ENCODE data around the gene VWA5B2.

Gene VWA5B2

DNA sequence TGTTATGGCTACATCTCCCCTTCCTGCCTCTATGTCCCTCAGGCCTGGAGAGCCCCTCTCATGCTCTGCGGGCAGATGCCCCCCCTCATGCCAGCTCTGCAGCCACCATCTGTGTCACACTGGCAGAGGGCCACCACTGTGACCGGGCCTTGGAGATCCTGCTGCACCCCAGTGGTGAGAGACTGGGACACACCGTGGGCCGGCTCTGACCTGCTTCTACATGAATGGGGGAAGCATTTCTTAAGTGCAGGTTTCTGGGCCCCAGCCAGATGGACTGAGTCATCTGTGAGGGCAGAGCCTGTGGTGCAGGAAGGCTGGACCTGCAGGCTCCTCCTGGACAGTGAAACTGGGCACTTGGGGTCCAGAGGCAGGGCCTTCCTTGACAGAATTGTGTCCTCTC is 4.8 kb downstream of the VWA5B2 start:
- peak overlapping the region; percentile 39; the same call in 1 of the 2 replicates for H3K4me3 ChIP-seq
- H3K36me3 ChIP-seq = no peaks in the 10 kb centered on the region
- peaks cover 25% of the 10 kb centered on the region for H4K20me1 ChIP-seq
- no peak for TF ChIP-seq Cebpa-rat (IDR thresholded peaks at IDR 0.05)
- peaks cover 90% of the 10 kb centered on the region for H3K4me1 ChIP-seq
- H3K27me3 ChIP-seq = peaks cover 35% of the 10 kb centered on the region
- no peaks in the 10 kb centered on the region for H3K9me3 ChIP-seq
- peak overlapping the region; percentile 97 for H3K4me2 ChIP-seq
- H3K9ac ChIP-seq = peak overlapping the region; percentile 61
- H3K27ac ChIP-seq = peak overlapping the region; percentile 90

DNA sequence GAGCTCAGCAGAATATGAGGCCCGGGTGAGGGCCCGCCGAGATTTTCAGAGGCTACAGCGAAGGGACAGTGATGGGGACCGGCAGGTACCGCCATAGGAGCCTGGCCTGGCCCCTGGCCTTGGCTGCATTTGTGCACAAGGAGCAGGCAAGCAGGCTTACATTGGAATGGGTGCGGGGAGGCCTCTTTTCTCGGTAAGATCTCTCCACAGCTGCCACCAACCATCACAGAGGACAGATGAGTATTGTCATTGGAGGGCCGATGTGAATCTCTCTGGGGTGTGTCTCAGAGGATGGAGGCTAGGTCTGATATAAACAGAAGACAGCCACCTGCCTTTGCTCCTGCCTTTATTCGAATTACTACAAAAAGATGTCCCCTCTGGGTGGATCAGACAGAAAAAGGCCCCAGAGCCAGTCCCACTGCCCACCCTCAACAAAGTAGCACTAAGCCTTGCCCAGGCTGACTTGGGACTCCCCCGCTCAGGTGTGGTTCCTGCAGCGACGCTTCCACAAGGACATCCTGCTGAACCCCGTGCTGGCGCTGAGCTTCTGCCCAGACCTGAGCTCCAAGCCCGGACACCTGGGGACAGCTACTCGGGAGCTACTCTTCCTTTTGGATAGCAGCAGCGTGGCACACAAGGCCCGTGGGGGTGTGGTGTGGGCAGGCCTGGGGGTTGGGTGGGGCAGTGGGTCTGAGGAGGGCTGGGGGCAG is 5.4 kb downstream of the VWA5B2 start:
- Histone ChIP-seq H3K9me3 (no peaks in the 10 kb centered on the region), H3K36me3 (no peaks in the 10 kb centered on the region), H3K27ac (peak overlapping the region; percentile 90), H3K9ac (peak overlapping the region; percentile 61), H3K4me1 (peaks cover 88% of the 10 kb centered on the region), H3K4me3 (peak overlapping the region; percentile 39; the same call in 1 of the 2 replicates), H3K4me2 (peak overlapping the region; percentile 97), H4K20me1 (peaks cover 27% of the 10 kb centered on the region), H3K27me3 (peaks cover 29% of the 10 kb centered on the region)
- TF ChIP-seq Cebpa-rat (IDR thresholded peaks at IDR 0.05) = no peak

DNA sequence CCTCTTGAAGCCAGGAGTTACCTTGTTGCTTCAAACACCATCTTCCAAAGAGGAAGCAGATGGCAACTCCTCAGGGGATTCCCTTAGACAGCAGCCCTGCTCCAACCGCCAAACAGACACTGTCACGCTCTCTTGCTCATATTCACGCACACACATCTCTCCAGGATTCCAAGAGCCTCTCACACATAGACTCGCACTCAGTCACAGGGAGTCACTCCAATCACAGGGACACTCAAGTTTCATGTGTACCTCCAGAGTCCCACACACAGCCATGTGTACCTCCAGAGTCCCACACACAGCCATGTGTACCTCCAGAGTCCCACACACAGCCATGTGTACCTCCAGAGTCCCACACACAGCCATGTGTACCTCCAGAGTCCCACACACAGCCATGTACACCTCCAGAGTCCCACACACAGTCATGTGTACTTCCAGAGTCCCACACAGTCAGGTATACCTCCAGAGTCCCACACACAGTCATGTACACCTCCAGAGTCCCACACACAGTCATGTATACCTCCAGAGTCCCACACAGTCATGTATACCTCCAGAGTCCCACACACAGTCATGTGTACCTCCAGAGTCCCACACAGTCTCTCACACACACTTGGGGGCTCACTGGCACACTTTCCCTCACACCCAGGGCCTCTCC is 6.1 kb downstream of the VWA5B2 start:
- peak overlapping the region; percentile 61 for H3K9ac ChIP-seq
- TF ChIP-seq Cebpa-rat (IDR thresholded peaks at IDR 0.05) = no peak

DNA sequence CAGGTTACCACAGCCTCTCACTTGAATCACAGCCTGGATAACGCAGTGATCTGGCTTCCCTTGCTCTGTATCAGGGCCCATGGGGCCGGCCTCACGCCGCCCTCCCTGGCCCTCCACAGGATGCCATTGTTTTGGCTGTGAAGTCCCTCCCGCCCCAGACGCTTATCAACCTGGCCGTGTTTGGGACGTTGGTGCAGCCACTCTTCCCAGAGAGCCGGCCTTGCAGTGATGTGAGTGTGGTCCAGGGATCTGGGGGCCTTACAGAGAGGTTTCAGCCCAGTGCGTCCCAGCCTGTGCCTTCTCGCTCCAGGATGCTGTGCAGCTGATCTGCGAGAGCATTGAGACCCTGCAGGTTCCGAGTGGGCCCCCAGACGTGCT is 6.6 kb downstream of the VWA5B2 start:
- H3K9ac ChIP-seq = peak overlapping the region; percentile 61
- H3K27ac ChIP-seq = peak overlapping the region; percentile 90
- peaks cover 76% of the 10 kb centered on the region for H3K4me1 ChIP-seq
- peaks cover 17% of the 10 kb centered on the region for H3K27me3 ChIP-seq
- H3K9me3 ChIP-seq = no peaks in the 10 kb centered on the region
- no peaks in the 10 kb centered on the region; the same call in 1 of the 2 replicates for H3K36me3 ChIP-seq
- H4K20me1 ChIP-seq = peaks cover 27% of the 10 kb centered on the region
- no peak for TF ChIP-seq Cebpa-rat (IDR thresholded peaks at IDR 0.05)
- H3K4me3 ChIP-seq = no peak overlapping the region
- peak overlapping the region; percentile 97 for H3K4me2 ChIP-seq

More for the DNA sequence above, 6.1 kb downstream of the VWA5B2 start:
- peak overlapping the region; percentile 97 for H3K4me2 ChIP-seq
- H3K9me3 ChIP-seq = no peaks in the 10 kb centered on the region
- H4K20me1 ChIP-seq = peaks cover 27% of the 10 kb centered on the region
- peak overlapping the region; percentile 90 for H3K27ac ChIP-seq
- peaks cover 22% of the 10 kb centered on the region for H3K27me3 ChIP-seq
- H3K4me3 ChIP-seq = peak overlapping the region; percentile 39; the same call in 1 of the 2 replicates
- peaks cover 81% of the 10 kb centered on the region for H3K4me1 ChIP-seq
- H3K36me3 ChIP-seq = no peaks in the 10 kb centered on the region

DNA sequence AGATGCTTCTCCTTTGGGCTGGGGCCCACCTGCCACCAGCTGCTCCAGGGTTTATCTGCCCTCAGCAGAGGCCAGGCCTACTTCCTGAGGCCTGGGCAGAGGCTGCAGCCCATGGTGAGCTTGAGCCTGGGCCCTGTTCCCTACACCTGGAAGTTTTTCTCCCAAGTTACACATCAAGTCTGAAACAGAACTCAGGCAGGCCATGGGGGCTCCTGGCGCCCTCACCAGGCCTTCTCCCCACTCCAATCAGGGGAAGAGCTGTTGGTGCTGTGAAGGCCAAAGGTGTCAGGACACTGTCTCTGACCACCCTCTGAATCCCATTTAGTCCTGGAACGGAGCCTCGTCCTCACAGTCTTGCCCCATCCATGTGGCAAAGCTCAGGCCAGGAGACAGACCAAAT is 7.3 kb downstream of the VWA5B2 start:
- H3K4me2 ChIP-seq = peak overlapping the region; percentile 97
- peak overlapping the region; percentile 90 for H3K27ac ChIP-seq
- peaks cover 27% of the 10 kb centered on the region for H4K20me1 ChIP-seq
- peak overlapping the region; percentile 29 for H3K4me3 ChIP-seq
- peaks cover 11% of the 10 kb centered on the region for H3K27me3 ChIP-seq
- peaks cover 6% of the 10 kb centered on the region for H3K36me3 ChIP-seq
- no peaks in the 10 kb centered on the region for H3K9me3 ChIP-seq
- H3K4me1 ChIP-seq = peaks cover 70% of the 10 kb centered on the region
- no peak for TF ChIP-seq Cebpa-rat (IDR thresholded peaks at IDR 0.05)
- peak overlapping the region; percentile 61 for H3K9ac ChIP-seq

DNA sequence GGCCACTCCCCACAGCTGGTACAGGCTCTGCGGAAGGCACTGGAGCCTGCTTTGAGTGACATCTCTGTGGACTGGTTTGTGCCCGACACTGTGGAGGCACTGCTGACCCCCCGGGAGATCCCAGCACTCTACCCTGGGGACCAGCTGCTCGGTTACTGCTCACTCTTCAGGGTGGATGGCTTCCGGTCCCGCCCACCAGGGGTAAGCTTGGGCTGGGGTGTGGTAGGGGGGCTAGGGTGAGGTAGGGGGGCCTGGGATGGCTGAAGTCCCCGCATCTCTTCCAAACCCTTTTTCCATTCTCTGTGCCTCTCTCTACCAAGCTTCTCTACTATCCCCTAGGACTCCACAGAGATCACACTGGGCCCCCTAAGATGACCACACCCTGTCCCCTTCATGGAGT is 7.8 kb downstream of the VWA5B2 start:
- peaks cover 5% of the 10 kb centered on the region; the same call in 1 of the 2 replicates for H3K27me3 ChIP-seq
- H3K9me3 ChIP-seq = no peaks in the 10 kb centered on the region
- H4K20me1 ChIP-seq = peaks cover 32% of the 10 kb centered on the region
- peak overlapping the region; percentile 90 for H3K27ac ChIP-seq
- peak overlapping the region; percentile 61; the same call in 1 of the 2 replicates for H3K9ac ChIP-seq
- peak overlapping the region; percentile 29; the same call in 1 of the 2 replicates for H3K4me3 ChIP-seq
- H3K36me3 ChIP-seq = peaks cover 12% of the 10 kb centered on the region
- peak overlapping the region; percentile 97 for H3K4me2 ChIP-seq
- peaks cover 67% of the 10 kb centered on the region for H3K4me1 ChIP-seq
- no peak for TF ChIP-seq Cebpa-rat (IDR thresholded peaks at IDR 0.05)

DNA sequence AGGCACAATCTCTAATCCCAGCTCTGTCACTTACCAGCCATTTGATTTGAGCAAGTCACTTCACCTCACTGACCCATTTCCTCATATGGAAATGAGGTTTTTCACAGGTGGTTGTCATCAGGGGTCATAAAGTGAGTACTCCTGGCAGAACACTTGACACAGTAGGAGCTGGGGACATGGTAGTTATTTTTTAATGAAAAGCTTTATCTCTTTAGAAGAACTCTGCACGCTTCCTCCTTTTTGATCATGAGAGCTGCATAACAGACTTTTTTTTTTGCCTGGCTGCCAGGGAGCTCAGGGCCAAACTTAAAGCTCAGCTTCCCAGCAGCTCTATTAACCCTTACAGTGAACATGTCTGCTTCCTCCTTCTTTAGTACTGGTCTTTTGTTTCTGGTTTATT is 8.4 kb downstream of the VWA5B2 start:
- Histone ChIP-seq H3K36me3 (peaks cover 18% of the 10 kb centered on the region), H3K4me1 (peaks cover 63% of the 10 kb centered on the region), H3K9ac (no peak overlapping the region), H4K20me1 (peaks cover 38% of the 10 kb centered on the region), H3K4me3 (no peak overlapping the region), H3K27me3 (no peaks in the 10 kb centered on the region), H3K4me2 (peak overlapping the region; percentile 97), H3K9me3 (no peaks in the 10 kb centered on the region), H3K27ac (peak overlapping the region; percentile 90)
- no peak for TF ChIP-seq Cebpa-rat (IDR thresholded peaks at IDR 0.05)

DNA sequence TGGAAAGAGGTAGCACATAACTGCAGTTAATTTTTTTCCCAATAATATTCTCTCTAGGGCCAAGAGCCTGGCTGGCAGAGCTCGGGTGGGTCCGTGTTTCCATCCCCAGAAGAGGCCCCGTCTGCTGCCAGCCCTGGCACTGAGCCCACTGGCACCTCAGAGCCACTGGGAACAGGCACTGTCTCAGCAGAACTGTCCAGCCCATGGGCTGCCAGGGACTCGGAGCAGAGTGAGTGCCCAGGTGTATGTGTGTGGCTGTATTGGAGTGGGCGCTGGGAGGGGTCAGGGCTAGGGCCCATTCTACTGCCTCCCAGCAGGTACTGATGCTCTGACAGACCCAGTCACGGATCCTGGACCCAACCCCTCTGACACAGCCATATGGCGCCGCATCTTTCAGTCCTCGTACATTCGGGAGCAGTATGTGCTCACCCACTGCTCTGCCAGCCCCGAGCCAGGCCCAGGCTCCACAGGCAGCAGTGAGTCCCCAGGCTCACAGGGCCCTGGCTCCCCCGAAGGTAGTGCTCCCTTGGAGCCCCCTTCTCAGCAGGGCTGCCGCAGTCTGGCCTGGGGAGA is 8.9 kb downstream of the VWA5B2 start:
- Histone ChIP-seq H4K20me1 (peaks cover 43% of the 10 kb centered on the region), H3K27me3 (no peaks in the 10 kb centered on the region), H3K4me3 (no peak overlapping the region), H3K9ac (no peak overlapping the region), H3K36me3 (peaks cover 23% of the 10 kb centered on the region), H3K27ac (peak overlapping the region; percentile 90), H3K9me3 (no peaks in the 10 kb centered on the region), H3K4me2 (peak overlapping the region; percentile 97), H3K4me1 (peaks cover 57% of the 10 kb centered on the region)
- TF ChIP-seq Cebpa-rat (IDR thresholded peaks at IDR 0.05) = no peak

DNA sequence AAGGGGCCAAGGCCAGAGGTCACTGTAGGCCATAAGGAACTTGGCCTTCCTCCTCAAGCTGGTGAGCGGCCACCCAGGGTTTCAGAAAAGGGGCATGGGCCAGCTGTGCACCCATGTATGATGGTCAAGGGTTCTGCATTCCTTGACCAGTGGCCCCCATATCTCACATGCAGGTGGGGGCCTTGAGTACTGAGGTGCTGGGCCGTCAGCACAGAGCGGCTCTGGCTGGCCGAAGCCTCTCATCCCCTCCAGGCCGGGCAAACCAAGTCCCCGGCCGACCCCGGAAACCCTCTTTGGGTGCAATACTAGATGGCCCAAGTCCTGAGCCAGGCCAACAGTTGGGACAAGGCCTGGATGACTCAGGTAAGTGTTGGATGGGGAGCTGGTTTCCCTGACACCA is 9.8 kb downstream of the VWA5B2 start:
- TF ChIP-seq Cebpa-rat (IDR thresholded peaks at IDR 0.05) = no peak
- Histone ChIP-seq H3K9me3 (no peaks in the 10 kb centered on the region), H4K20me1 (peaks cover 52% of the 10 kb centered on the region), H3K36me3 (peaks cover 32% of the 10 kb centered on the region), H3K27me3 (no peaks in the 10 kb centered on the region), H3K27ac (no peak overlapping the region), H3K4me3 (no peak overlapping the region), H3K4me1 (peaks cover 48% of the 10 kb centered on the region), H3K9ac (no peak overlapping the region), H3K4me2 (peak overlapping the region; percentile 97; the same call in 1 of the 2 replicates)

DNA sequence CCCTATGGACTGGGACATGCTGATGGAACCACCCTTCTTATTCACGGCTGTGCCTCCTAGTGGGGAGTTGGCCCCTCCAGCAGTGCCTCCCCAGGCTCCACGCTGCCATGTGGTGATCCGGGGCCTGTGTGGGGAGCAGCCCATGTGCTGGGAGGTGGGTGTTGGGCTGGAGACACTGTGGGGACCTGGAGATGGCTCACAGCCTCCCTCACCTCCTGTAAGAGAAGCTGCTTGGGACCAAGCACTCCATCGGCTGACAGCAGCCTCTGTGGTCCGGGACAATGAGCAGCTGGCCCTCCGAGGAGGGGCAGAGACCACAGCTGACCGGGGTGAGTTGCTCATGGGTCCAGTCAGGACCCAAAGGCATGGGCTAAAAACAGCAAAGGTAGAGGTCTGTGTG is 10.3 kb downstream of the VWA5B2 start:
- H3K4me3 ChIP-seq = no peak overlapping the region
- peaks cover 57% of the 10 kb centered on the region for H4K20me1 ChIP-seq
- TF ChIP-seq Cebpa-rat (IDR thresholded peaks at IDR 0.05) = no peak
- H3K27ac ChIP-seq = no peak overlapping the region
- peaks cover 37% of the 10 kb centered on the region for H3K36me3 ChIP-seq
- H3K27me3 ChIP-seq = no peaks in the 10 kb centered on the region
- H3K4me2 ChIP-seq = no peak overlapping the region
- H3K4me1 ChIP-seq = peaks cover 44% of the 10 kb centered on the region
- no peaks in the 10 kb centered on the region for H3K9me3 ChIP-seq
- no peak overlapping the region for H3K9ac ChIP-seq
